GM23338 (cell line): ENCODE data around the gene DCP1B. TPM values are rescaled to one million over a fixed set of nuclear protein-coding genes. Genes with fewer than 3 reads are reported as not detected.

ENCODE experiments used
- ATAC-seq: fragments of 200-7000 bp; cut with Tn5 transposase; 3 replicates; pipeline ENCODE4 v1.9.1; 2020
- DNase-seq: peaks from one replicate; pipeline ENCODE4 v3.0.0-alpha.2; 2015; ENCODE audit warnings: low spot score
- H2AFZ ChIP-seq: fragments of 200-600 bp; sonication (generic); 2 replicates; pipeline ENCODE4 v1.8.0; 2016; ENCODE audit warnings: antibody characterized with exemption, mild to moderate bottlenecking, moderate library complexity
- H3F3A ChIP-seq: fragments of 200-600 bp; sonication (generic); replicated peaks from 2 replicates; pipeline ENCODE4 v1.8.0; 2017; ENCODE audit warnings: antibody characterized with exemption, mixed run types, low read depth
- H3K27ac ChIP-seq: fragments of 200-600 bp; sonication (generic); 2 replicates; pipeline ENCODE4 v1.6.1; 2016; ENCODE audit warnings: low read depth
- H3K27me3 ChIP-seq: fragments of 200-600 bp; sonication (generic); 2 replicates; pipeline ENCODE4 v1.8.0; 2016; ENCODE audit warnings: mild to moderate bottlenecking, mixed run types, moderate library complexity; ENCODE audit not compliant: insufficient read depth
- H3K36me3 ChIP-seq: fragments of 200-600 bp; sonication (generic); 2 replicates; pipeline ENCODE4 v1.8.0; 2016; ENCODE audit warnings: mild to moderate bottlenecking; ENCODE audit not compliant: insufficient read depth
- H3K4me1 ChIP-seq: fragments of 200-600 bp; sonication (generic); 2 replicates; pipeline ENCODE4 v1.8.0; 2016; ENCODE audit warnings: mild to moderate bottlenecking, moderate library complexity; ENCODE audit not compliant: insufficient read depth
- H3K4me2 ChIP-seq: fragments of 200-600 bp; sonication (generic); 2 replicates; pipeline ENCODE4 v1.7.1; 2017; ENCODE audit warnings: mixed run types
- H3K4me3 ChIP-seq: fragments of 200-600 bp; sonication (generic); 2 replicates; pipeline ENCODE4 v1.6.1; 2016; ENCODE audit warnings: mixed run types
- H3K79me2 ChIP-seq: fragments of 200-600 bp; sonication (generic); replicated peaks from 2 replicates; pipeline ENCODE4 v1.8.0; 2017; ENCODE audit warnings: mild to moderate bottlenecking; ENCODE audit not compliant: insufficient read depth
- H3K9me2 ChIP-seq: fragments of 200-600 bp; sonication (generic); 2 replicates; pipeline ENCODE4 v1.8.0; 2017; ENCODE audit not compliant: insufficient read depth
- H4K20me1 ChIP-seq: fragments of 200-600 bp; sonication (generic); replicated peaks from 2 replicates; pipeline ENCODE4 v1.8.0; 2017; ENCODE audit warnings: mild to moderate bottlenecking; ENCODE audit not compliant: insufficient read depth
- H3K27ac Mint-ChIP-seq: 2 replicates; pipeline ENCODE4 v1.8.0; 2020; ENCODE audit warnings: inconsistent platforms, mild to moderate bottlenecking, moderate library complexity, mixed read lengths
- H3K27me3 Mint-ChIP-seq: 3 replicates; pipeline ENCODE4 v1.8.0; 2022; ENCODE audit warnings: low read depth, mild to moderate bottlenecking, moderate library complexity, mixed read lengths, inconsistent platforms; ENCODE audit not compliant: insufficient read depth, poor library complexity
- H3K36me3 Mint-ChIP-seq: 3 replicates; pipeline ENCODE4 v1.8.0; 2021; ENCODE audit warnings: low read depth, mild to moderate bottlenecking, inconsistent platforms, moderate library complexity, mixed read lengths
- H3K4me1 Mint-ChIP-seq: 3 replicates; pipeline ENCODE4 v1.8.0; 2020; ENCODE audit warnings: mild to moderate bottlenecking, inconsistent platforms, mixed read lengths
- H3K4me3 Mint-ChIP-seq: 3 replicates; pipeline ENCODE4 v1.8.0; 2021; ENCODE audit warnings: moderate library complexity, mild to moderate bottlenecking, inconsistent platforms, mixed read lengths
- H3K9me3 Mint-ChIP-seq: 3 replicates; pipeline ENCODE4 v1.8.0; 2020; ENCODE audit warnings: moderate library complexity, mild to moderate bottlenecking, inconsistent platforms, mixed read lengths
- CREB1 ChIP-seq: fragments of 250-450 bp; sonication (Bioruptor Pico); IDR thresholded peaks from 2 replicates; pipeline ENCODE4 v1.5.0; 2020; ENCODE audit warnings: low read depth, mild to moderate bottlenecking, moderate library complexity
- CTCF ChIP-seq, 2 experiments: fragments of 200-600 bp in 1 of 2; sonication (generic) in 1 of 2; conservative IDR thresholded peaks; 2 replicates each; pipeline versions ENCODE4 v1.5.1 to v1.6.1; 2016 to 2017; ENCODE audit warnings: antibody characterized with exemption in 2 of 2, low read depth in 2 of 2, mild to moderate bottlenecking in 2 of 2, moderate library complexity in 1 of 2
- EZH2 ChIP-seq: fragments of 200-600 bp; sonication (generic); IDR thresholded peaks from one replicate; pipeline ENCODE4 v1.8.0; 2017; ENCODE audit warnings: antibody characterized with exemption, mild to moderate bottlenecking, low read depth; ENCODE audit not compliant: unreplicated experiment
- JUNB ChIP-seq: IDR thresholded peaks from one replicate; pipeline ENCODE4 v1.6.1; 2016; ENCODE audit warnings: antibody characterized with exemption; ENCODE audit not compliant: unreplicated experiment
- NANOG ChIP-seq: IDR thresholded peaks from 2 replicates; pipeline ENCODE4 v1.6.1; 2016; ENCODE audit warnings: antibody characterized with exemption, borderline replicate concordance
- POLR2AphosphoS5 ChIP-seq: IDR thresholded peaks from 2 replicates; pipeline ENCODE4 v1.6.1; 2016; ENCODE audit warnings: antibody characterized with exemption, low read depth
- REST ChIP-seq: IDR thresholded peaks from one replicate; pipeline ENCODE4 v1.6.1; 2018; ENCODE audit warnings: antibody characterized with exemption; ENCODE audit not compliant: unreplicated experiment
- STAT1 ChIP-seq: IDR thresholded peaks from one replicate; pipeline ENCODE4 v1.6.1; 2016; ENCODE audit warnings: antibody characterized with exemption; ENCODE audit not compliant: unreplicated experiment
- ZNF114 ChIP-seq: fragments of 250-450 bp; sonication (Bioruptor Pico); IDR thresholded peaks from 2 replicates; pipeline ENCODE4 v1.5.0; 2020; ENCODE audit warnings: mild to moderate bottlenecking, moderate library complexity
- polyA plus RNA-seq: library from polyadenylated mRNA; unstranded; fragments of >200 nt; fragmentation: Nextera tagmentation; extraction: Ambion mirVana; gene quantifications from 2 replicates; pipeline ENCODE4 v1.2.1, GENCODE V29; 2016
- total RNA-seq: library from RNA; depleted of rRNA; stranded (reverse); fragments of >200 nt; shearing (Covaris generic); gene quantifications from 2 replicates; pipeline ENCODE4 v1.2.3, GENCODE V29; 2014
- TF ChIP-seq, protein P1 (sequence below): fragments of 250-450 bp; sonication (Bioruptor Pico); IDR thresholded peaks from 2 replicates; pipeline ENCODE4 v1.5.0; 2020; ENCODE audit warnings: mild to moderate bottlenecking, moderate library complexity

Gene DCP1B
- total and polyA plus RNA-seq, 2 experiments from 2014 or later = 24.4 to 29.8 TPM

DNA sequence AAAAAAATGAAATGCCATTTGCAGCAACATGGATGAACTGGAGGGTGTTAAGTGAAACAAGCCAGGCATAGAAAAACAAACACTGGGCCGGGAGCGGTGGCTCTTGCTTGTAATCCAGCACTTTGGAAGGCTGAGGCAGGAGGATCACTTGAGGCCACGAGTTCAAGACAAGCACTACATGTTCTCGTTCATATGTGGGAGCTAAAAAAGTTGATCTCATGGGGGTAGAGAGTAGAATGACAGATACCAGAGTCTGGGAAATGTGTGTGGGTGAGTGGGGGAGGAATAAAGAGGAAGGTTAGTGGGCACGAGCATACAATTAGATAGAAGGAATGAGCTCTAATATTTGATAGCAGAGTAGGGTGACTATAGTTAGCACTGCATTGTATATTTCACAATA, 107.3 kb downstream of the DCP1B start:
- H3K9me2 ChIP-seq = no peaks in the 10 kb centered on the region
- H4K20me1 ChIP-seq = no peaks in the 10 kb centered on the region
- Mint-ChIP-seq H3K36me3 (no peaks in the 10 kb centered on the region), H3K4me3 (no peak overlapping the region), H3K4me1 (no peaks in the 10 kb centered on the region), H3K9me3 (no peaks in the 10 kb centered on the region; the same call in 2 of the 3 replicates), H3K27ac (no peak overlapping the region), H3K27me3 (no peaks in the 10 kb centered on the region)
- no peaks in the 10 kb centered on the region for H3K36me3 ChIP-seq
- H2AFZ ChIP-seq = no peak overlapping the region
- H3K27me3 ChIP-seq = no peaks in the 10 kb centered on the region
- H3K27ac ChIP-seq = no peak overlapping the region
- H3K4me2 ChIP-seq = no peak overlapping the region
- H3F3A ChIP-seq = no peaks in the 10 kb centered on the region
- no peak for TF ChIP-seq REST
- no peak for TF ChIP-seq JUNB
- TF ChIP-seq, protein P1, sequence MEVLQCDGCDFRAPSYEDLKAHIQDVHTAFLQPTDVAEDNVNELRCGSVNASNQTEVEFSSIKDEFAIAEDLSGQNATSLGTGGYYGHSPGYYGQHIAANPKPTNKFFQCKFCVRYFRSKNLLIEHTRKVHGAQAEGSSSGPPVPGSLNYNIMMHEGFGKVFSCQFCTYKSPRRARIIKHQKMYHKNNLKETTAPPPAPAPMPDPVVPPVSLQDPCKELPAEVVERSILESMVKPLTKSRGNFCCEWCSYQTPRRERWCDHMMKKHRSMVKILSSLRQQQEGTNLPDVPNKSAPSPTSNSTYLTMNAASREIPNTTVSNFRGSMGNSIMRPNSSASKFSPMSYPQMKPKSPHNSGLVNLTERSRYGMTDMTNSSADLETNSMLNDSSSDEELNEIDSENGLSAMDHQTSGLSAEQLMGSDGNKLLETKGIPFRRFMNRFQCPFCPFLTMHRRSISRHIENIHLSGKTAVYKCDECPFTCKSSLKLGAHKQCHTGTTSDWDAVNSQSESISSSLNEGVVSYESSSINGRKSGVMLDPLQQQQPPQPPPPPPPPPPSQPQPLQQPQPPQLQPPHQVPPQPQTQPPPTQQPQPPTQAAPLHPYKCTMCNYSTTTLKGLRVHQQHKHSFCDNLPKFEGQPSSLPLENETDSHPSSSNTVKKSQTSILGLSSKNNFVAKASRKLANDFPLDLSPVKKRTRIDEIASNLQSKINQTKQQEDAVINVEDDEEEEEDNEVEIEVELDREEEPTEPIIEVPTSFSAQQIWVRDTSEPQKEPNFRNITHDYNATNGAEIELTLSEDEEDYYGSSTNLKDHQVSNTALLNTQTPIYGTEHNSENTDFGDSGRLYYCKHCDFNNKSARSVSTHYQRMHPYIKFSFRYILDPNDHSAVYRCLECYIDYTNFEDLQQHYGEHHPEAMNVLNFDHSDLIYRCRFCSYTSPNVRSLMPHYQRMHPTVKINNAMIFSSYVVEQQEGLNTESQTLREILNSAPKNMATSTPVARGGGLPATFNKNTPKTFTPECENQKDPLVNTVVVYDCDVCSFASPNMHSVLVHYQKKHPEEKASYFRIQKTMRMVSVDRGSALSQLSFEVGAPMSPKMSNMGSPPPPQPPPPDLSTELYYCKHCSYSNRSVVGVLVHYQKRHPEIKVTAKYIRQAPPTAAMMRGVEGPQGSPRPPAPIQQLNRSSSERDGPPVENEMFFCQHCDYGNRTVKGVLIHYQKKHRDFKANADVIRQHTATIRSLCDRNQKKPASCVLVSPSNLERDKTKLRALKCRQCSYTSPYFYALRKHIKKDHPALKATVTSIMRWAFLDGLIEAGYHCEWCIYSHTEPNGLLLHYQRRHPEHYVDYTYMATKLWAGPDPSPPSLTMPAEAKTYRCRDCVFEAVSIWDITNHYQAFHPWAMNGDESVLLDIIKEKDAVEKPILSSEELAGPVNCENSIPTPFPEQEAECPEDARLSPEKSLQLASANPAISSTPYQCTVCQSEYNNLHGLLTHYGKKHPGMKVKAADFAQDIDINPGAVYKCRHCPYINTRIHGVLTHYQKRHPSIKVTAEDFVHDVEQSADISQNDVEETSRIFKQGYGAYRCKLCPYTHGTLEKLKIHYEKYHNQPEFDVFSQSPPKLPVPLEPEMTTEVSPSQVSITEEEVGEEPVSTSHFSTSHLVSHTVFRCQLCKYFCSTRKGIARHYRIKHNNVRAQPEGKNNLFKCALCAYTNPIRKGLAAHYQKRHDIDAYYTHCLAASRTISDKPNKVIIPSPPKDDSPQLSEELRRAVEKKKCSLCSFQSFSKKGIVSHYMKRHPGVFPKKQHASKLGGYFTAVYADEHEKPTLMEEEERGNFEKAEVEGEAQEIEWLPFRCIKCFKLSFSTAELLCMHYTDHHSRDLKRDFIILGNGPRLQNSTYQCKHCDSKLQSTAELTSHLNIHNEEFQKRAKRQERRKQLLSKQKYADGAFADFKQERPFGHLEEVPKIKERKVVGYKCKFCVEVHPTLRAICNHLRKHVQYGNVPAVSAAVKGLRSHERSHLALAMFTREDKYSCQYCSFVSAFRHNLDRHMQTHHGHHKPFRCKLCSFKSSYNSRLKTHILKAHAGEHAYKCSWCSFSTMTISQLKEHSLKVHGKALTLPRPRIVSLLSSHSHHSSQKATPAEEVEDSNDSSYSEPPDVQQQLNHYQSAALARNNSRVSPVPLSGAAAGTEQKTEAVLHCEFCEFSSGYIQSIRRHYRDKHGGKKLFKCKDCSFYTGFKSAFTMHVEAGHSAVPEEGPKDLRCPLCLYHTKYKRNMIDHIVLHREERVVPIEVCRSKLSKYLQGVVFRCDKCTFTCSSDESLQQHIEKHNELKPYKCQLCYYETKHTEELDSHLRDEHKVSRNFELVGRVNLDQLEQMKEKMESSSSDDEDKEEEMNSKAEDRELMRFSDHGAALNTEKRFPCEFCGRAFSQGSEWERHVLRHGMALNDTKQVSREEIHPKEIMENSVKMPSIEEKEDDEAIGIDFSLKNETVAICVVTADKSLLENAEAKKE = no peak
- no peak for TF ChIP-seq CREB1 (CRISPR knock-in tag)
- TF ChIP-seq NANOG = no peak
- no peak for TF ChIP-seq POLR2AphosphoS5
- TF ChIP-seq EZH2 = no peak
- no peak for TF ChIP-seq CTCF (conservative IDR thresholded peaks at IDR 0.05; ENCODE audit: low read depth in 2 of 2)
- no peak for TF ChIP-seq STAT1
- no peak for TF ChIP-seq ZNF114 (CRISPR knock-in tag)
- H3K4me3 ChIP-seq = no peak overlapping the region
- no peak for DNase-seq
- no peaks in the 10 kb centered on the region for H3K79me2 ChIP-seq
- no peaks in the 10 kb centered on the region for H3K4me1 ChIP-seq
- no peak for ATAC-seq
